HepG2 (cell line): Measurements from ENCODE around the gene LRP1-AS. TPM values are rescaled to one million over a fixed set of nuclear protein-coding genes. Genes with fewer than 3 reads are reported as not detected.
A peak's percentile ranks its signal among the peaks of the same experiment; 100 is the strongest.

Experiments
- AGO1 ChIP-seq: fragments of 200-400 bp; formaldehyde crosslinking; IDR thresholded peaks from 2 replicates; pipeline ENCODE4 v1.6.1; 2017; ENCODE audit warnings: mild to moderate bottlenecking, low read depth, low read length, moderate library complexity; ENCODE audit not compliant: poor library complexity, severe bottlenecking
- CAMTA2 ChIP-seq: sonication (generic); formaldehyde crosslinking; IDR thresholded peaks from 2 replicates; pipeline ENCODE4 v1.4.0; 2020; ENCODE audit warnings: mild to moderate bottlenecking, missing genetic modification reagents, borderline replicate concordance
- DDIT3 ChIP-seq: sonication (generic); formaldehyde crosslinking; IDR thresholded peaks from 2 replicates; pipeline ENCODE4 v1.4.0; 2020; ENCODE audit warnings: mild to moderate bottlenecking, missing genetic modification reagents
- E2F1 ChIP-seq: sonication (generic); formaldehyde crosslinking; IDR thresholded peaks from 2 replicates; pipeline ENCODE4 v1.5.0; 2020; ENCODE audit warnings: missing genetic modification reagents
- GLMP ChIP-seq: sonication (generic); formaldehyde crosslinking; IDR thresholded peaks from 2 replicates; pipeline ENCODE4 v1.9.0; 2021; ENCODE audit warnings: missing genetic modification reagents, mild to moderate bottlenecking, borderline replicate concordance
- JUNB ChIP-seq: sonication (generic); formaldehyde crosslinking; IDR thresholded peaks from 2 replicates; pipeline ENCODE4 v1.8.0; 2022; ENCODE audit warnings: missing genetic modification reagents, mild to moderate bottlenecking, borderline replicate concordance
- RFX5 ChIP-seq: IDR thresholded peaks from 2 replicates; pipeline ENCODE4 v1.6.1; 2011; ENCODE audit warnings: low read depth, low read length, improper control_type of control experiment
- SAP130 ChIP-seq: IDR thresholded peaks from 2 replicates; pipeline ENCODE4 v1.6.1; 2016; ENCODE audit warnings: low read depth
- THAP9 ChIP-seq: sonication (generic); formaldehyde crosslinking; IDR thresholded peaks from 2 replicates; pipeline ENCODE4; 2020; ENCODE audit warnings: missing genetic modification reagents, mild to moderate bottlenecking, borderline replicate concordance
- TIGD3 ChIP-seq: sonication (generic); formaldehyde crosslinking; IDR thresholded peaks from 2 replicates; pipeline ENCODE4 v1.5.1; 2020; ENCODE audit warnings: mild to moderate bottlenecking, missing genetic modification reagents, borderline replicate concordance
- ZBTB38 ChIP-seq: sonication (generic); formaldehyde crosslinking; IDR thresholded peaks from 2 replicates; pipeline ENCODE4 v1.5.1; 2020; ENCODE audit warnings: mild to moderate bottlenecking, missing genetic modification reagents
- ZFP91 ChIP-seq: sonication (generic); formaldehyde crosslinking; IDR thresholded peaks from 2 replicates; pipeline ENCODE4 v1.9.0; 2022; ENCODE audit warnings: missing genetic modification reagents, mild to moderate bottlenecking, borderline replicate concordance
- ZHX1 ChIP-seq: sonication (generic); formaldehyde crosslinking; IDR thresholded peaks from 2 replicates; pipeline ENCODE4 v1.8.1; 2022; ENCODE audit warnings: low read depth, mild to moderate bottlenecking, missing genetic modification reagents
- ZNF205 ChIP-seq: IDR thresholded peaks from 2 replicates; pipeline ENCODE4 v1.6.1; 2018; ENCODE audit warnings: missing biosample characterization, missing genetic modification reagents
- ZNF264 ChIP-seq: sonication (generic); formaldehyde crosslinking; IDR thresholded peaks from 2 replicates; pipeline ENCODE4 v1.4.0; 2020; ENCODE audit warnings: missing genetic modification reagents
- ZNF572 ChIP-seq: sonication (generic); formaldehyde crosslinking; IDR thresholded peaks from 2 replicates; pipeline ENCODE4 v1.5.1; 2020; ENCODE audit warnings: mild to moderate bottlenecking, missing genetic modification reagents
- ZNF580 ChIP-seq: IDR thresholded peaks from 2 replicates; pipeline ENCODE4 v1.6.1; 2016; ENCODE audit warnings: low read depth, borderline replicate concordance
- polyA plus RNA-seq, 8 experiments: library from polyadenylated mRNA; depleted of rRNA in 3 of 8; stranded (reverse) in 7 of 8; unstranded in 1 of 8; fragments of >200 nt; fragmentation: Illumina TruSeq in 4 of 8; extraction: Trizol in 4 of 8; gene quantifications; 2 replicates each; pipeline versions ENCODE4 v1.2.1 to v1.2.3, GENCODE V29; 2011 to 2016; ENCODE audit warnings: low read depth in 4 of 8, missing spikeins in 1 of 8, mixed read lengths in 1 of 8; ENCODE audit not compliant: insufficient read depth in 1 of 8
- total RNA-seq, 5 experiments: library from RNA; depleted of rRNA; stranded (reverse); fragments of >200 nt; fragmentation: Illumina TruSeq; extraction: Trizol; gene quantifications; 2 replicates each; pipeline ENCODE4 v1.2.3, GENCODE V29; 2016; ENCODE audit warnings: low read depth in 1 of 5

Gene LRP1-AS
- total and polyA plus RNA-seq, 2 of the 13 experiments (the other 11 are each of a cell fraction or from before 2014, with no cell fraction given): 0.20 TPM; not detected in 1

- TF ChIP-seq GLMP: no peak
- TF ChIP-seq THAP9: 0 out of 2 replicates have a peak, but pooled peaks have one; percentile 21
- TF ChIP-seq E2F1 (CRISPR knock-in tag): no peak
- TF ChIP-seq ZNF572 (CRISPR knock-in tag): no peak
- TF ChIP-seq ZNF205 (CRISPR knock-in tag): no peak
- no peak for TF ChIP-seq AGO1
- TF ChIP-seq ZNF264 (CRISPR knock-in tag): no peak
- no peak for TF ChIP-seq TIGD3 (CRISPR knock-in tag)
- no peak for TF ChIP-seq ZHX1 (CRISPR knock-in tag)
- no peak for TF ChIP-seq JUNB (CRISPR knock-in tag)
- TF ChIP-seq CAMTA2 (CRISPR knock-in tag): no peak
- peak; percentile 48; the same call in 1 of the 2 replicates for TF ChIP-seq SAP130 (CRISPR knock-in tag)
- no peak for TF ChIP-seq ZNF580
- peak; percentile 77 for TF ChIP-seq ZBTB38 (CRISPR knock-in tag)
- no peak for TF ChIP-seq RFX5
- TF ChIP-seq DDIT3 (CRISPR knock-in tag): no peak
- peak; percentile 38; the same call in 1 of the 2 replicates for TF ChIP-seq ZFP91 (CRISPR knock-in tag)
These were observed 25.7 kb upstream of the LRP1-AS start (continued) for GRCh38 chr12:57173089-57173488.
